ENCODE measurements around the gene TGFBR3L. TPM values are rescaled to one million over a fixed set of nuclear protein-coding genes. Genes with fewer than 3 reads are reported as not detected.

The TGFBR3L gene
- total RNA-seq, 1 donor: 0.99 TPM

- TF ChIP-seq CTCF (IDR thresholded peaks at IDR 0.05; ENCODE audit: insufficient read depth, low read length): no peak
- no peak for DNase-seq (ENCODE audit: low read depth)
- no peak overlapping the region for H3K4me3 ChIP-seq (ENCODE audit: low read depth, low read length)
Observed at GRCh38 chr19:7873304-7874075, 41.1 kb upstream of the TGFBR3L start.

DNA sequence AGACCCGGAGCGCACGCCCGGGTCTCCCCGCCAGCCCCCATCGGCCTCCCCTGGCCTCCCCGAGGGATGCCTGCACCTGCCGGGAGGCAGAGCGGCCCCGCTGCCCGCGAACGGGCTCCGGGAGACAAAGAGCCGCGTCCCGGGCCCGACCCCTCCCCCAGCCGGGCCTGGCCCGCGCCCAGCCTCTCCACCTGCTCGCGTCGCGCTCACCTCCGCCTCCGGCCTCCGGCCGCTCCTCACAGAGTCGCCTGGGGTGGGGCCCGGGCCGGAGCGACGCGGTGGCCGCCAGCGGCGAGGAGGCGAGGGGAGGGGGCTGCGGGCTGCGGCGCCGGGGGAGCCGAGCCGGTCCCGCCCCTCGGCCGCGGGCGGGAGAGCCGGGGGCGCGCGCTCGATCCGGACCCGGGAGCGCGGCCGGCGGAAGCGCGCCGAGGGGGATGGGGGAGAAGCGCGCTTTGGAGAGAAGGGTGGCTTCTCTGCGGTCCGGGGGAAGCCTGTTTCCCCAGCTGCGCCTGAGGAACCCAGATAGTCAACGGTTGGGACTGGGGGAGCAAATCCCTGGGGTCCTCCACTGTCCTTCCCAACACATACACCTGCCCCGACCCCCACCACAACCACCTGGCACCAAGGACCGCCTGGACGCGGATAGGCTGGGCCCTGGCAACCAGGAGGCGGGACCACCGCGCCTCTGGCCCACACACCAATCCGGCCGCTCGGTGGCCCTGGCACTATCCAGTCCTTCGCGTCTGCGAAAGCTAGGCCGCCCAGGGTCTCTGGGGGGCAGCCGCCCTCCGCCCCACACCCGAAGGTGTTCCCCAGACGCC, 40.3 kb upstream of the TGFBR3L start, which contains the start of gene PRR36:
PRR36 (minus strand) TSS at position 315 of the 821 bp plus-strand sequence. CDS start 701 bp downstream, outside the sequence.
- no peak within 1 kb of the TSS for H3K4me3 ChIP-seq (ENCODE audit: low read depth, low read length)
- no peak for TF ChIP-seq CTCF (IDR thresholded peaks at IDR 0.05; ENCODE audit: insufficient read depth, low read length)
- no peak for DNase-seq (ENCODE audit: low read depth)

GRCh38 chr19:7874897-7875273, 39.7 kb upstream of the TGFBR3L start:
- no peak overlapping the region for H3K4me3 ChIP-seq (ENCODE audit: low read depth, low read length)
- no peak for DNase-seq (ENCODE audit: low read depth)
- TF ChIP-seq CTCF (IDR thresholded peaks at IDR 0.05; ENCODE audit: insufficient read depth, low read length): no peak

GRCh38 chr19:7877249-7877836, 37.3 kb upstream of the TGFBR3L start:
- TF ChIP-seq CTCF (IDR thresholded peaks at IDR 0.05; ENCODE audit: insufficient read depth, low read length): no peak
- no peak overlapping the region for H3K4me3 ChIP-seq (ENCODE audit: low read depth, low read length)
- no peak for DNase-seq (ENCODE audit: low read depth)

GRCh38 chr19:7879111-7879807, 35.4 kb upstream of the TGFBR3L start:
- no peak for TF ChIP-seq CTCF (IDR thresholded peaks at IDR 0.05; ENCODE audit: insufficient read depth, low read length)
- no peak for DNase-seq (ENCODE audit: low read depth)

DNA sequence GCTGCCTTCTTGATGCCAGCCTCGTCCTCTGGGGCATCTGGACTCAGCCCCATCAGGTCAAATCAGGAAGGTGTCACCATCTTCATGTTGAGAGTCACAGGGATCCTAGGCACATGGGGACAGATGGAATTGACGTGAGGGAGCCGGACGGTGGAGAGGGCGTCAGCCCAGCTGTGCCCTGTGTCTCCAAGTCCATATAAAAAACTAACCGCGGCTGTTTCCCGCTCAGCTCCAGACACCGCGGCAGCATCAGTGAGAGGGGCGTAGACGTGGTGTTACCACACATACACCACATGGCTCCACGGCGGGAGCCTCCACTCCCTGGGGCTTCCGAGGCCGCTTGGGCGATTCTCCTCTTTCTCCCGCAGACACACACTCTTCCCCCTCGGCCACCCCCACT, 34.8 kb upstream of the TGFBR3L start:
- no peak overlapping the region for H3K4me3 ChIP-seq (ENCODE audit: low read depth, low read length)
- no peak for TF ChIP-seq CTCF (IDR thresholded peaks at IDR 0.05; ENCODE audit: insufficient read depth, low read length)
- DNase-seq (ENCODE audit: low read depth): no peak

More at GRCh38 chr19:7879111-7879807, 35.4 kb upstream of the TGFBR3L start:
- H3K4me3 ChIP-seq (ENCODE audit: low read depth, low read length): no peak overlapping the region
